ENCODE results near the gene CACNG5. TPM values are rescaled to one million over a fixed set of nuclear protein-coding genes. Genes with fewer than 3 reads are reported as not detected.

Gene CACNG5
- total and polyA plus RNA-seq, 4 donors: not detected

DNA sequence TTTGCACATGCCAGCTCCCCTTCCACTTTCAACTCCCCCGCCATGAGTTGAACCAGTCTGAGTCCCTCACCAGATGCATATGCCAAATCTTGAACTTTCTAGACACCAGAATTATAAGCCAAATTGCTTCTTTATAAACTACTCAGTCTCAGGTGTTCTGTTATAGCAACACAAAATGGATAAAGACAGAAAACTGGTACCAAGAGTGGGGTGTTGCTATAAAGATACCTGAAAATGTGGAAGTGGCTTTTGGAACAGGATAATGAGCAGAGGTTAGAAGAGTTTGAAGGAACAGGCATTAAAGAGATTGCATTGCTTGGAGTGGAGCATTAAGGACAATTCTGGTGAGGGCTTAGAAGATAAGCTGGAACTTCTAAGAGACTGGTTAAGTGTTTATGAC, 17.2 kb upstream of the CACNG5 start (continued):
- TF ChIP-seq EGR1 (IDR thresholded peaks at IDR 0.05; ENCODE audit: low read depth in 2 of 2): no peak
- no peak for TF ChIP-seq YY1 (IDR thresholded peaks at IDR 0.05)
- TF ChIP-seq, protein P1, sequence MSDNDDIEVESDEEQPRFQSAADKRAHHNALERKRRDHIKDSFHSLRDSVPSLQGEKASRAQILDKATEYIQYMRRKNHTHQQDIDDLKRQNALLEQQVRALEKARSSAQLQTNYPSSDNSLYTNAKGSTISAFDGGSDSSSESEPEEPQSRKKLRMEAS (IDR thresholded peaks at IDR 0.05): no peak
- no peak for TF ChIP-seq HNF4G (IDR thresholded peaks at IDR 0.05)
- no peak for TF ChIP-seq FOXA1 (IDR thresholded peaks at IDR 0.05)
- TF ChIP-seq TAF1 (conservative IDR thresholded peaks at IDR 0.05): no peak
- no peak for TF ChIP-seq HNF4A (conservative IDR thresholded peaks at IDR 0.05)
- TF ChIP-seq NR2F2 (IDR thresholded peaks at IDR 0.05): no peak
- TF ChIP-seq, protein P2, sequence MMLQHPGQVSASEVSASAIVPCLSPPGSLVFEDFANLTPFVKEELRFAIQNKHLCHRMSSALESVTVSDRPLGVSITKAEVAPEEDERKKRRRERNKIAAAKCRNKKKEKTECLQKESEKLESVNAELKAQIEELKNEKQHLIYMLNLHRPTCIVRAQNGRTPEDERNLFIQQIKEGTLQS (IDR thresholded peaks at IDR 0.05): no peak
- no peak for TF ChIP-seq SP1 (IDR thresholded peaks at IDR 0.05)
- no peak for TF ChIP-seq GABPA (IDR thresholded peaks at IDR 0.05 in 1 of 2, conservative IDR thresholded peaks at IDR 0.05 in 1 of 2)

DNA sequence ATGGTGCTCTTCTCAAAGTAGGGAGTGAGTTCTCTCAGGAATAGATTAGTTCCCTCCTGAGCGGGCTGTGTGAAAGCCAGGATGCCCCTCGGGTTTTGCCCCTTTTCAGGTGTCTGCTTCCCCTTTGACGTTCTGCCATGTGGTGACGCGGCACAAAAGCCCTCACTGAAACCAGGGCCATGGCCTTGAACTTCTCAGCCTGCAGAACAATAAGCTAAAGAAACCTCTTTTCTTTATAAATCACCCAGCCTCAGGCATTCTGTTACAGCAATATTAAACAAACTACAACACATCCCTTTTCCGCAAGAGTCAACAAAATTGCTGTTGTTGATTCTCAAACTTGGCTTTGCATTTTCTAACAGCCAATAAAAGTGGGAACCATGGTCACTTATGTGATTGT, 15.5 kb upstream of the CACNG5 start:
- H3K4me3 ChIP-seq (ENCODE audit: low read depth in 1 of 3, low read length in 3 of 3): no peak overlapping the region
- no peak overlapping the region for H3K9ac ChIP-seq (ENCODE audit: low read depth in 1 of 2, low read length in 2 of 2)
- no peaks in the 10 kb centered on the region for H3K36me3 ChIP-seq (ENCODE audit: control insufficient read depth in 4 of 4, insufficient read depth in 3 of 4, low read depth in 1 of 4, low read length in 3 of 4)
- TF ChIP-seq, protein P3, sequence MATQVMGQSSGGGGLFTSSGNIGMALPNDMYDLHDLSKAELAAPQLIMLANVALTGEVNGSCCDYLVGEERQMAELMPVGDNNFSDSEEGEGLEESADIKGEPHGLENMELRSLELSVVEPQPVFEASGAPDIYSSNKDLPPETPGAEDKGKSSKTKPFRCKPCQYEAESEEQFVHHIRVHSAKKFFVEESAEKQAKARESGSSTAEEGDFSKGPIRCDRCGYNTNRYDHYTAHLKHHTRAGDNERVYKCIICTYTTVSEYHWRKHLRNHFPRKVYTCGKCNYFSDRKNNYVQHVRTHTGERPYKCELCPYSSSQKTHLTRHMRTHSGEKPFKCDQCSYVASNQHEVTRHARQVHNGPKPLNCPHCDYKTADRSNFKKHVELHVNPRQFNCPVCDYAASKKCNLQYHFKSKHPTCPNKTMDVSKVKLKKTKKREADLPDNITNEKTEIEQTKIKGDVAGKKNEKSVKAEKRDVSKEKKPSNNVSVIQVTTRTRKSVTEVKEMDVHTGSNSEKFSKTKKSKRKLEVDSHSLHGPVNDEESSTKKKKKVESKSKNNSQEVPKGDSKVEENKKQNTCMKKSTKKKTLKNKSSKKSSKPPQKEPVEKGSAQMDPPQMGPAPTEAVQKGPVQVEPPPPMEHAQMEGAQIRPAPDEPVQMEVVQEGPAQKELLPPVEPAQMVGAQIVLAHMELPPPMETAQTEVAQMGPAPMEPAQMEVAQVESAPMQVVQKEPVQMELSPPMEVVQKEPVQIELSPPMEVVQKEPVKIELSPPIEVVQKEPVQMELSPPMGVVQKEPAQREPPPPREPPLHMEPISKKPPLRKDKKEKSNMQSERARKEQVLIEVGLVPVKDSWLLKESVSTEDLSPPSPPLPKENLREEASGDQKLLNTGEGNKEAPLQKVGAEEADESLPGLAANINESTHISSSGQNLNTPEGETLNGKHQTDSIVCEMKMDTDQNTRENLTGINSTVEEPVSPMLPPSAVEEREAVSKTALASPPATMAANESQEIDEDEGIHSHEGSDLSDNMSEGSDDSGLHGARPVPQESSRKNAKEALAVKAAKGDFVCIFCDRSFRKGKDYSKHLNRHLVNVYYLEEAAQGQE (IDR thresholded peaks at IDR 0.05): no peak
- TF ChIP-seq SP1 (IDR thresholded peaks at IDR 0.05): no peak
- no peak for TF ChIP-seq JUND (IDR thresholded peaks at IDR 0.05)
- TF ChIP-seq YY1 (IDR thresholded peaks at IDR 0.05): no peak
- TF ChIP-seq RAD21 (IDR thresholded peaks at IDR 0.05): no peak
- TF ChIP-seq HNF4A (conservative IDR thresholded peaks at IDR 0.05): no peak
- TF ChIP-seq, protein P1 (IDR thresholded peaks at IDR 0.05): no peak
- TF ChIP-seq RXRA (IDR thresholded peaks at IDR 0.05): no peak
- H3K27me3 ChIP-seq (ENCODE audit: control insufficient read depth in 4 of 4, insufficient read depth in 4 of 4, low read length in 3 of 4): no peaks in the 10 kb centered on the region
- H3K4me1 ChIP-seq (ENCODE audit: control insufficient read depth in 4 of 4, insufficient read depth in 4 of 4, low read length in 3 of 4): no peaks in the 10 kb centered on the region
- no peak overlapping the region for H3K27ac ChIP-seq (ENCODE audit: low read depth in 1 of 2, low read length in 2 of 2)
- peaks cover 0 to 4% (median 2%) of the 10 kb centered on the region in 4 donors for H3K9me3 ChIP-seq (ENCODE audit: control insufficient read depth in 4 of 4, low read length in 3 of 4)
- no peak for DNase-seq (ENCODE audit: low spot score)
- 88% methylated on average over 6 of the region's 6 CpGs for whole genome bisulfite sequencing

DNA sequence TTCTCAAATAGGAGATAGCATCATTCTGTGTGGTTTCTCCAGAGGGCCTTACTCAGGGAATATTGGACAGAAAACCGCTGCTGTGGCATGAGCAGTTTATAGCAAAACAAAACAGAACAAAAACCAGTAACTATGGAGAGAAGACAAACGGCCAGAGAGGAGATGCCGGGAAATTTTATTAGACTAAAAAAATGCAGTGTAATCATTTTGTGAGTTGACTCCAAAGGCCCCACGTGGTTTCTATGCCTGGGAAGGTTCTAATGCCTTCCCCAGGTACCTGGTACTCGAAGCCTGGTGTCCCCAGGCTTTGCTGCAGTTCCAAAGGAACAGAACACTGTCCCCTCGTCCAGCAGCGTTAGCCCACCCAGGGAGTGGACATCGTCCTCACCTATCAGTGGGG, 12.9 kb upstream of the CACNG5 start:
- no peak for TF ChIP-seq FOXA1 (IDR thresholded peaks at IDR 0.05)
- TF ChIP-seq, protein P1 (IDR thresholded peaks at IDR 0.05): no peak
- Histone ChIP-seq H3K9ac (ENCODE audit: low read depth in 1 of 2, low read length in 2 of 2) (no peak overlapping the region), H3K9me3 (ENCODE audit: control insufficient read depth in 4 of 4, low read length in 3 of 4) (peaks cover 0 to 4% (median 2%) of the 10 kb centered on the region in 4 donors), H3K36me3 (ENCODE audit: control insufficient read depth in 4 of 4, insufficient read depth in 3 of 4, low read depth in 1 of 4, low read length in 3 of 4) (no peaks in the 10 kb centered on the region), H3K4me3 (ENCODE audit: low read depth in 1 of 3, low read length in 3 of 3) (no peak overlapping the region), H3K27ac (ENCODE audit: low read depth in 1 of 2, low read length in 2 of 2) (no peak overlapping the region), H3K4me1 (ENCODE audit: control insufficient read depth in 4 of 4, insufficient read depth in 4 of 4, low read length in 3 of 4) (no peaks in the 10 kb centered on the region), H3K27me3 (ENCODE audit: control insufficient read depth in 4 of 4, insufficient read depth in 4 of 4, low read length in 3 of 4) (peaks cover 0 to 3% (median under 1%) of the 10 kb centered on the region in 4 donors)
- DNase-seq (ENCODE audit: low spot score): no peak
- 60% methylated on average over 8 of the region's 8 CpGs for WGBS
